Fibroblast of skin of left quadriceps (primary cell): ENCODE data around the gene NVL.

Source experiments
- DNase-seq, 2 experiments: peaks; one replicate each; pipeline ENCODE4 v3.0.0-alpha.2; 2013; ENCODE audit warnings: low read depth in 2 of 2

NVL gene

DNA sequence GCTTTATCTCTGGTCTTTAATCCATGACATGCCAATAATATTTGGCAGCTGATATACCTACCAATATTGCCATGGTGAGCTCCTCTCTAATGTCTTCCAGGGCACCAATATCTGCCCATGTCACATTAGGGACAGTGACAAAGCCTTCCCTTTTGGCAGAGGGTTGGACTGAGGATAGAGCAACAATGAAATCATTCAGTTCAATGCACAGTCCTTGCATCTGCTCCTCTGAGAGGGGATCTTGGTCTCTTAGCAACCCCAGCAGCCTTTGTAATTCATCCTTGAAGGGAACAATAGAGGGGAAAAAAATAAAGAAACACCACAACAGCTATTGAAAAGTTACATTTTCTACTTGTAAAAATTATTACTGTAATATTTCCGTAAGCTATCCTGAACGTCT, 42.3 kb downstream of the NVL start:
- DNase-seq = no peak

DNA sequence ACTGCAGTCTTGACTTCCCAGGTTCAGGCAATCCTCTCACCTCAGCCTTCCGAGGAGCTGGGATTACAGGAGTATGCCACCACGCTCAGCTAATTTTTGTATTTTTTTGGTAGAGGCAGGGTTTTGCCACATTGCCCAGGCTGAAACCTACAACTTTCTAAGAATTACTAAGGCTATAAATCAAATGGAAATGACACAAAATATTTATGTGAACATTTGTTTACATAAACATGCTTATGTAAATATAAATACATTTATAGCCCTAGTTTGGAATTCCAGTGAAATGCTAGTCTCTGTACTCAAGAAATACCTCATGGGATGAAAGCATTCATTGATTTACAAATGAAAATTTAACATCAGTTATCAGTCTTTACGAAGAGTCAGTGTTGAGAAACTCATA, 47.8 kb downstream of the NVL start:
- DNase-seq = no peak

DNA sequence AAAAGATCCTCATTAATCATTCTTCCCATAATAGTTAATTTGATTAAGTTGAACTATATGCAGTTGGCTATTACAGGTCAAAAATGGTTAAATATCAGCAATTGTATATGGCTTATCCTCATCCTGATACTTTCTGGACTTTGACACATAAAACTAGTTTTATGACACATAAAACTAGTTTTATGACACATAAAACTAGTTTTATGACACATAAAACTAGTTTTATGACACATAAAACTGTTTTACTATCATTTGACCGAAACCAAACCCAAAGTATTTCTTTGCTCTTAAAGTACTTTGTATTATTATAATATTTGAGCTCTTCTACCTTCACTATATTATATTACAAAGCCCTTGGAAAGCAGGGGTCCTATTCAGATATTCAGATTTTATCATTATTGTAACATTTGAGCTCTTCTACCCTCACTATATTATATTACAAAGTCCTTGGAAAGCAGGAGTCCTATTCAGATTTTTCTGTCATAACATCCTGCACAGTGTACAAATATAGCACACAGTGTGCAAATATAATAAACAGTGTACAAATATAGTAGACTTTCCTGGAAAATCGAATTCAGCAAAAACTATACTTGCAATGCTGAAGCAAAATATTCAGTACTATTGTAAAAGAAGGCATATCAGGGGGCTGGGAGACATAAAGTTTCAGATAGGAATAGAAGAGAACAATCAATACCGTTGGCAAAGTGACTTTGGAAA, 53.0 kb downstream of the NVL start:
- DNase-seq = no peak

DNA sequence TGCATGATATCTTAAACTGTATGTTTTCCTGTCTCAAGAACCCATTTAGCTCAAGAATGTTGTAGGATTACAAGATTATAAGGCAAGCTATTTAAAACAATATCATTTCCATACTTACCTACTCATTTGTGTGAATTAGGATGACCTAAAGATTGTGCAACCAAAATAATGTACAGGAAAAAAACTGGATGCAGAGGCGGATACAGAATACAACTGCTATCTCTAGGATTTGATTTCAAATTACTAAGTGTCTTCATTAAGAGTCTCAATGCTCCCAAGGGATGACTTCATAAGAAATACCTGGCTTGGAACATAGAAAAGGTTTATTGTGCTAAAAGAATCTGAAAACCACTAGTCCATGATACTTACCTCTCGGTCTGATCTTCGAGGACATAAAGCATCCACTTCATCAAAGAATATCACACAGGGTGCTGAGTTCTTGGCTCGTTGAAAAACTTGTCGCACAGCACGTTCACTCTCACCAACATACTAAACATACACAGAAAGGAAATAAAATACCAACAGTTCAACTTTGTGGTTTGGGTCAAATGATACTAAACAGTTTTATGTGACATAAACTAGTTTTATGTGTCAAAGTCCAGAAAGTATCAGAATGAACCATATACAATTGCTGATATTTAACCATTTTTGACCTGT, 54.9 kb downstream of the NVL start:
- no peak for DNase-seq

DNA sequence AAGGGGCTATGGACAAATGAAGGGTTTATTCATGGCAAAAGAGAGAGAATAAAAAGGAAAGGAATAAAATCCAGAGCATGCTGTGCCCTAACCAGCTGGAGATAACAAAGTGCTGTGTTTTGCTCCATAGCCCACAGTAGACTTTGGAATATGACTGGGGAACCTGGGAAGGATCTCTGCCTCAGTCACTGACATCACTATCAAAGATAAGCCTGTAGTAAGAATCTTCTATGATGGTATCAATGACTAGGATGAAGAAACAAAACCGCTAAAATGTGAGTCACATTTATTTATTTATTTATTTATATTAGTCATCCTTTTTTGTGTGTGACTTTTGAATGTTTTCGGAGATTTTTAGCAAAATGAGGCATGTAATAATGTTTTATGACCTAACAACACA, 56.3 kb downstream of the NVL start:
- DNase-seq = no peak

DNA sequence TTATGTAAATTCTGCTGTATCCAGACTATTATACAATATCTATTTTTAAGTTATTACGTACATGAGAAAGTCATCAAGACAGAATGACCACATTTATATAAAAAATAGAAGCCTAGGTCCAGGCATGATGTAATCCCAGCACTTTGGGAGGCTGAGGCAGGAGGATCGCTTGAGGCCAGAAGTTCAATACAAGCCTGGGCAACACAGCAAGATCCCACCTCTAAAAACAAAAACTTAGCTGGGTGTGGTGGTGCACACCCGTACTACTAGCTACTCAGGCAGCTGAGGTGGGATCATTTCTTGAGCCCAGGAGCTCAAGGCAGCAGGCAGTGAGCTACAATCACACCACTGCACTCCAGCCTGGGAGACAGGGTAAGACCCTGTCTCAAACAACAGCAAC, 58.9 kb downstream of the NVL start:
- DNase-seq = no peak

DNA sequence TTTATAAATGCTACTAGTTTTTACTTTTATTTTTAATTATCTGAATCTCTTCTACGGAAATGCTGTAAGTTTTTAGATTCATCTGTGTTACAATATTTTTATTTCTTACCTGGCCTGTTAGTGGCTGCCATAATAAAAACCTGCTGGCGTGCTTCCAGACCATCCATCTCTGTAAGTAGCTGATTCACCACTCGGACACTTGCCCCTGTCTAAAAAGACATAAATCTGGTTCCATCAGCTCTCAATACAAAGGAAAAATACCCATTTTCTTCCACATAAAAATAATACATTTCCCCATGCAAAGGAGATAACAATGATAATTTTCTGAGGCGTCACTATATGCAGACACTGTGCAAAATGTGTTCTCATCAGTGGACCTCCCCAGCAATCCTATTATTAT, 62.0 kb downstream of the NVL start:
- DNase-seq = no peak

DNA sequence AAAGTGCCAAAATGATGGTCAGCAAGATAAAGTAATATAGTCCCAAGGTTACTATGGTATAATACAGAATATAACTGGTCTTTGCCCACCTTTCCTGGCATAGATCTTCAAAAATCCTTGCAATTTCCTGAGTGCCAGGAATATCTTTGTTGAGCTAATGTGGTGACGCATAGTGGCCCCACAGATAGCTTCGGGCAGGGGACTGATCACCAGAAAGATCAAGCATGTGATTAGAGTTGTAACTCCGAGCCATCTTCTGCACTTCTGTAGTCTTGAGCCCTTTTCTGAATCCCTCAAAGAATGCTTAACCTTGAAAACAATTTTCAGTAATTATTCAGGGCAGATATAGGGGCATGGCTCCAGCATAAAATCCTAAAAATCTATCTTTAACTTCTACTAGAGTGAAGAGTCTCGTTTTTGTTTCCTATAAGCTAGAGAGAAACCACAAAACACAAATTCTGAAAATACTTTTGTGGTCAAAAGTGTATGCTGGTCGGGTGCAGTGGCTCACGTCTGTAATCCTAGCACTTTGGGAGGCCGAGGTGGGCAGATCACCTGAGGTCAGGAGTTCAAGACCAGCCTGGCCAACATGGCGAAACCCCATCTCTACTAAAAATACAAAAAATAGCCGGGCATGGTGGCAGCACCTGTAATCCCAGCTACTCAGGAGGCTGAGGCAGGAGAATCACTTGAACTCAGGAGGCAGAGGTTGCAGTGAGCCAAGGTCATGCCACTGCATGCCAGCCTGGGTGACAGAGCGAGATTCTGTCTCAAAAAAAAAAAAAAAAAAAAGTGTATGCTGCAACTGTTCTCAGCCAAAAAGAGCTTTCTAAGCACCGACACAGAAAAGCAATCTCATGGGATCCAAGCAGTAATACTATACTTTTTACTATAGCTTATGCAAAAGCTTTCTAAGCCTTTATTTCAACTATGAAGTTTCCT, 62.8 kb downstream of the NVL start:
- DNase-seq = no peak

DNA sequence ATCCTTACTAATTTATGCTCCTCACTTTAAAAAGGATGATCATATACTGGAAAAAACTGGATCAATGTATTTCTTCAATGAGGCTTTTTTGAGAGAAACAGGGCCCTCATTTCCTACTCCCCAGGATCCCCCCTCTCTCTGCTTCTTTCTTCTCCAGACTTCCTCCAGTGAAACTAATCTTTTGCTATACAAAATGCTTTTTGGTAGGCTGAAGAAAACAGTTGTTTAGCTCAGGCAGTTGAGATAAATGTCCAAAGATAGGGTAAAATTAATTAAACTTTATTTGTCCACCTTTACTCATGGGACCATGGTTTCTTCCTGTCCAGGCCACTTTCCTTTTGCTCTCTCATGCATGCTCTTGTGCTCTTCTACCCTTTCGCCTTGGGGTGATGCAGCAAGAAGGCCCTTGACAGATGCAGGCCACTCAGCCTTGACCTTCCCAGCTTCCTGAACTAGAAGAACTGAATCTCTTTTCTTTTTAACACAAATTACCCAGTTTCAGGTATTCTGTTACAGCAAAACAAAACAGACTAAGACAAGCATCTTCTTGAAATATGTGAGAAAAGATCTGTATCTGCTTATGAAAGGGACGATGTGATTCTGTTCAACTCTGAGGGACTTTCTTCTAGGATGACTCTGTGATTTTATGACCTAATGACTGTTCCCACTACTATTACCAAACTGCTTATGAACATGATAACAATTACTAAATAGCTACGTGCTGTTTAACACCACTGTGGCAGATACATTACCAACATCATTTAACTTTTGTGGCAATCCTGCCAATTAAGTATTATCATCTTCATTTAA, 63.7 kb downstream of the NVL start:
- DNase-seq = no peak

DNA sequence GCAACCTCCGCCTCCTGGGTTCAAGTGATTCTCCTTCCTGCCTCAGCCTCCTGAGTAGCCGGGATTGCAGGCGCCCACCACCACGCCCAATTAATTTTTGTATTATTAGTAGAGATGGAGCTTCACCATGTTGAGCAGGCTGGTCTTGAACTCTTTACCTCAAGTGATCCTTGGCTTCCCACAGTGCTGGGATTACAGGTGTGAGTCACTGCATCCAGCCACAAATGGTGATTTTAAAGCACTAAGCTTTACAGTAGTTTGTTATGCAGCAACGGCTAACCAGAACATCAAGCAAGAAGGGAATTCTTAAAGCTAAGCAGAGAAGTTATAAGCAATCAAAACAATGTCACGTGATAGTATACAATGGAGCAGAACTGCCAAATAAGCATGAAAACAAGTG, 65.7 kb downstream of the NVL start:
- no peak for DNase-seq

DNA sequence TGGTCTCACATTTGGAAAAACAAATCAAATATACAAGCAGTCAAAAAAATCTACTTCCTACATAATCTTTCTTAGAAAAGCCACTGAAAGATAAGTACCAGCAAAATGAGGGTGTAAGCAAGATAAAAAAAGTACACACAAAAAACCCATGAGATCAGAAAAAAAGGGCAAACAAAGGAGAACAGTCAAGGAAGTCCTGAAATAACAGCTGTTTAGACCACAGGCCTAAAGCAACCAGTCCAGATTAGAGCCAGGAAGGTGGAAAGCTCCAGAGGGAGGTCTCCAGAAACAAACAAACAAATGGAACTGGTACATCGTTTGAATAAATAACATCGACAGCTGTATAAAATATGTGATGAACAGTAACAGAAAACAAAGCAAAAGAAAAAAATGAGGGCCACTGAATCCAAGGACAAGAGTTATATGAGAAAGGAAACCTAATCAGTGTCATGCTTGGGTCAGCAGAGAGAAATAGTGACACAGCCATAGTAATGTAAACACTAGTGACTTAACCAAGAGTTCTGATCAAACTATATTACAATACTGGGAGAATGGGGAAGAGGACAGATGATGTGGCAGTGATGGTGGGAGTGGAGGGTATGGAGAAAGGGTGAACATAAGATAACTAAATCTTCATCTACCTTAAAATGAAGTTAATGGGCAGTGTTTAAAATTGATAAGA, 67.5 kb downstream of the NVL start:
- DNase-seq = no peak

DNA sequence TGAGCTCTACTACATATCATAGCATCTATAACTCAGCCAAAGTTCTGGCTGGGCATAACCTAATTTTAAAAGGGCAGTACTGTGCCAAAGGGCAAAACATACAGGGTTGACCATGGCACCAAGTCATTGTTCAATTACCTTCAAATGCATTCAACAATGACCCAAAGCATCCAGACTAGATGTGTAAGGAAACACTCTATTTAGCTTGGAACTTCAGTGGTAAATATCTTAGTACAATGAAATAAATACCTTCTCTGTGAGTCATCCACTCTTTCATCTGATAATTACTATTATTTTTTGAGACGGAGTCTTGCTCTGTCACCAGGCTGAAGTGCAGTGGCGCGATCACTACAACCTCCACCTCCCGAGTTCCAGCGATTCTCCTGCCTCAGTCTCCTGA, 70.0 kb downstream of the NVL start:
- DNase-seq = no peak

DNA sequence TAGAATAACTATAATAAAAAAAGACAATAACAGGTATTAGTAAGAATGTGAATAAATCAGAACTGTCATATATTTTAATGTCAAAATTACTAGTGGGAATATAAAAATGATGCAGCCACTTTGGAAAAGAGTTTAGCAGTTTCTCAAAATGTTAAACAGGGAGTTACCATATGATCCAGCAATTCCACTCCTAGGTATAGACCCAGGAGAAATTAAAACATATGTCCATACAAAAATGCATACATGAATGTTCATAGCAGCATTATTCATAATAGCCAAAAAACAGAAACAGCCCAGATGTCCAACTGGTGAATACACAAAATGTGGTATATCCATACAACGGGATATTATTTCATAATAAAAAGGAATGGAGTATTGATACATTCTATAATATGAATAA, 71.6 kb downstream of the NVL start:
- DNase-seq = no peak

DNA sequence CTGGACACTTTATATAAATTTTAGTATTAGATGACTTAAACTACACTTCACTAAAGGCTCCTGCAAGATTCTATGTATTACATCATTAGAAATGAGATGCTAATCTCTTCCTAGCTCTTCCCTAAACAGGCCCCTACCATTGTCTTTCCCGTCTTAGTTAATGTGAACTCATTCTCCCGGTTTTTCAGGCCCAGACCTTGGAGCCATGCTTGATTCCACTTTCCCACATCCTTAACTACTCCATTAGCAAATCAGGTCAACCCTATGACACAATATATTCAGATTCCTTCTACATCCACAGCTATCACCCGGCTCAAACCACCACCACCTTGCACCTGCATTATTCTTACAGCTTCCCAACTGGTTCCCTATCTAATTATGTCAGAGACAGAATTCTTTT, 73.3 kb downstream of the NVL start:
- DNase-seq = no peak

DNA sequence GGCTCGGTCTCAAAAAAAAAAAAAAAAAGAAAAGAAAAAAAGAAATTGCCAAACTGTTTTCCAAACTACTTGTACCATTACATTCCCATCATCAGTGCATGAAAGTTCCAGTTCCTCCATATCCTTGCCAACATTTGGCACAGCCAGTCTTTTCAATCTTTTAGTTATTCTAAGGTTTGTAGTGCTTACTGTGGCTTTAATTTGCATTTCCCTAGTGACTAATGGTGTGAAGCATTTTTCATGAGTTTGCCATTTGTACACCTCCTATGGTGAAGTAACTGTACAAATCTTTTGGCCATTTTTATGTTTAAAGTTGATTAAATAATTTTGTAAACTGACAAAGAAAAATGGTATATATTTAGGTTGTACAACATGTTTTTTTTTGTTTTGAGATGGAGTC, 76.3 kb downstream of the NVL start:
- peak in 1 of 2 experiments; percentile 8 for DNase-seq

DNA sequence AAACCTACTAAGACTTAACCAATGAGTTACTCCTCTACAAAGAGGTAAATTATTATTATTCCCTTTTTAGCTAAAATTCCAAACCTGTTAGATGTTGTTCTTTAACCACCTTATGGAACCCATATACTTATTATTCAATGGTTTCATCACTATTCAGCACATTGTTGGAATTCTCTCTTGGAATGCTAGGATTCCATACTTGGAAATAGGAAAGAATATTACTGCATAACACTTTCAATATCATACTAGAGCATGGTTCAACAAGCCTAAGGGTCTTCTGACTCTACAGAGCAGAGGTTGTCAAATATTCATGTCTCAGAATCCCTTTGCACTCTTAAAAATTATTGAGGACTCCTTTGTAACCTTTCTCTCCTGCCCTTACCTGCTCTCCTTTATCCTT, 77.5 kb downstream of the NVL start:
- peak in 1 of 2 experiments; percentile 6 for DNase-seq

DNA sequence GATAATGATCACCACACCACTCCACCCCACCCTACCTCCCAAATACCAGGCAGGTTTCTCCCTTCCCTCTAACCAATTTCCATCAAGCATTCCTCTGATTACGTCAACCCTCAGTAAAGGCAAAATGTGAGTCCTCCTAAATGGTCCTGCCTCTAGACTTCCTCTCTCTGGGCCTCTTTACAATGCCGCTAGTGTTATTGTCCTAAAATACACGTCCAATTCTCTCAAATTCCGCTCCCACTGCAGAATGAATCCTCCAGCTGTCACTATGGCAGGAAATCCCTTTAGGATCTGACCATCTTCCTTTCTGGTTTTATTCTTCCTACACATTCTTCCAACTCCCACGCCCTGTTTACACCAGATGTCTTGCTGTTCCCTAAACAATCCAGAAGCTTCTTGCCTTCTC, 78.2 kb downstream of the NVL start:
- DNase-seq = no peak

DNA sequence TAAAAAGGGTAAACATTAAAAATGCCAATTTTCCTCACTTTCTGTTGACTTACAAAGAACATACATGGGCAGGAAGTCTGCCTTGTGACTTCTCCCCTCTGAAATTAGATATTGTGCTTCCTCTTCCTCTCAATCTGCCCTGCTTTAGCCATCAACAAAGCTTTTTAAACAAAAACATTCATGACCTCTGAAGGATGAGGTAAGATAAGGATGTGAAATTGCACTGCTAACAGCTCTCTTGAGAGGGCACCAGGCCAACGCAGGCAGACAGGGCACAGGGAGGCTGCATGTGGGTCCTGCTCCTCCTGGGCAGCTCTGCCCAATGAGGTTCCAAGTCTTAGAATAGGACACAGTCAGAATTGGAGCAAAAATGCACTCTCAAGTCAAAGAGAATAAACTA, 84.8 kb downstream of the NVL start:
- no peak for DNase-seq

DNA sequence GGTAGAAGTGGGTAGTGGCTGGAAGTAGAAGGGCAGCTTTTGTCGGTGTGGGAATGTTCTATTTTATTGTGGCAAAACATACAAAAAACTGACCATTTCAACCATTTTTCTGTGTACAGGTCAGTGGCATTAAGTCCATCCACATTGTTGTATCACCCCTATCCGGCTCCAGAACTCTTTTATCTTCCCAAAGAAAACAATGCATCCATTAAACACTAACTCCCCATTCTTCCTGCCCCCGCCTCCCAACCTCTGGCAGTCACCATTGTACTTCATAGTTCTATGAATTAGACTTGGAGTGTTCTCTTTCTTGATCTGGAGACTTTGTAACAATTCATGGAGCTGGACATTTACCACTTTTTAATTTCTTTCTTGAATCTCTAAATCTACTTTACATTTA, 91.2 kb downstream of the NVL start:
- DNase-seq = no peak

DNA sequence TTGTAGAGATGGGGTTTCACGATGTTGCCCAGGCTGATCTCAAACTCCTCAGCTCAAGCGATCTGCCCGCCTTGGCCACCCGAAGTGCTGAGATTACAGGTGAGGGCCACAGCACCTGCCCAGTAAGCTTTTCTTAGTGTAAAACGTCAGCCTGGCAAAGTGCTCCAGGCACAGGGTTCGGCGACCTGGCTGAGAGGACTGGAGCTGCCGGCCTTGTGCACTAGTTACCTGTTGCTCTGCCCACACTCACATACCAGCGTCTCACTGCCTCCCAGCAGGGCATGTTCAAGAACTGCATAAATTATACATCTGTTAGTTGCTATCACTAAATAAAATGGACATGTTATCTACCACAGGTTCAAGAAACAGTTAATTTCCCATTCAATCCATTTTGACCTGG, 91.8 kb downstream of the NVL start:
- no peak for DNase-seq
